Epidermal melanocyte (primary cell): ENCODE results near the gene CLCN2.

Source experiments
- DNase-seq: peaks from one replicate; pipeline ENCODE4 v3.0.0; 2011; ENCODE audit warnings: low spot score; ENCODE audit not compliant: insufficient read length

The CLCN2 gene

DNA sequence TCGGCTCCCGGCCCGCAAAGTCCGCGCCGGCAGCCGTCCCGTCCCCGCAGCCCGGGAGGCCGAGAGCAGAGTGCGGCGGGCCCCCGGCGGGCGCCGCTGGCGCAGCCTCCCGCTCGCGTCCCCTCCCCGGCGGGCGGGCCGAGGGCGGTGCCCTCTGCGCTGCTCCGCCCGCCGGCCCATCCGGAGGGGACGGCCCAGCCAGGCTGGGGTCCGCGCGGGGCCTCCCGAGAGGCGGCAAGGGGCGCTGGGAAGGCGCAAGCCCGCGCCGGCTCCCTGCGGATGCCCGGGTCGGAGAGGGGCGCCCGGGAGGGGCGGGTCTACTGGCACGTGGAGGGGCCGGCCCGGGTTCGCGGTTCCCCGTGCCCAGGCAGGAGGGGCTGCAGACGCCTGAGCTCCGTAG, at the start of gene CLCN2, which contains the start of gene POLR2H:
TSS of gene CLCN2 (minus strand) at position 74 of the 400 bp plus-strand sequence. CDS start 126 bp downstream, outside the sequence.
TSS of gene POLR2H (plus strand) at position 179 of the 400 bp plus-strand sequence. CDS start 1,783 bp downstream, outside the sequence.
- no peak for DNase-seq

DNA sequence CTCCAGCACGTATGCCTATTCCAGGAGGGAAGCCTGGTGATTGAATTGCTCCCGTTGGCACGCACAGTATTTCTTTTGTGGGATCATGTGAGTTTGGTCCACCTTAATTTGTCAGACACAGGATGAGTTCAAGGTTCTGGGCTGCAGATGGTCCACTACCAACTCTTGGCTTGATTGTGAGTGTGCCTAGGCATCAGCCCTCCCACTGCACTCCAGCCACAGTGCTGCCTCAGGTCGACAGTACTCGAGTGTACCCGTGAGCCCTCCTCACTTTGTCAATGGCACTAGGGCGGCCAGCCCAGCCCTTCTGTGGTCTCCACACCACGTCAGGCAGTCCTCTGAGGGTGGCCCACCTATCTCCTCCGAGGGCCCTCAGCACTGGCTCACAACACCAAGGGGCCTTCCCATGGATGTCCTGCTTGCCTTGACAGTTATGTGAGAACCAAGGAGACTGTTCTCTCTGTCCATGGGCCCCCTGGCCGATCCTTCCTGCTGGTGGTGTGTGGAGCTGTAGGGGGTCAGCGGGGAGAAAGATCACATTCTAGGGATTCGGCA, 48.6 kb upstream of the CLCN2 start:
- DNase-seq, result no peak

DNA sequence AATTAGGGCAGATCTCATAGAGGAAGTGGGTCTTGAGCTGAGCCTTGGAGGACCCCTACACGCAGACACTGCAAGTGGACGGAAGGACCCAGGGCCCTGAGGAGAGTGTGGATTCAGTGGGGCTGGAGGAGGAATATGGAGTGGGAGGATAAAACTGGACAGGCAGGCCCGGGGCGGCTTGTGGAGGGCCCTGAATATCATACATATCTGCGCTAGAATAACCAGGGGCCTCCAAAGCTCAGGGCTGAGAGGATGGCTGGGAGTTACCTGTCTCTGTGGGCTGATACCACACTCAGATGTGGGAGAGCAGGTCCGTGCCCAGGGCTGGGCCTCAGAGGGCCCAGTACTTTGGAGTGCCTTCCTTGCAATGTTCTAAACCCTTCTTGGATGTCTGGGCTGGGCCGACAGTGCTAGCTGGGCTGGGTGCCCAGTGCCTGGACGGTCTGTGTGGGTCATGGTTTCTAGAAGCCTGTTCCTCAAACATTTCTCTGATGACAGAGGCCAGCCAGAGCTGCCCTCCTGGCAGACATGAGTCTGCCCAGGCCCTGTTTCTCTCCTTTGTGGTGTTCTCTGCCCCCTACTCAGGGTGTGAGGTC, 48.0 kb upstream of the CLCN2 start:
- DNase-seq, result no peak

DNA sequence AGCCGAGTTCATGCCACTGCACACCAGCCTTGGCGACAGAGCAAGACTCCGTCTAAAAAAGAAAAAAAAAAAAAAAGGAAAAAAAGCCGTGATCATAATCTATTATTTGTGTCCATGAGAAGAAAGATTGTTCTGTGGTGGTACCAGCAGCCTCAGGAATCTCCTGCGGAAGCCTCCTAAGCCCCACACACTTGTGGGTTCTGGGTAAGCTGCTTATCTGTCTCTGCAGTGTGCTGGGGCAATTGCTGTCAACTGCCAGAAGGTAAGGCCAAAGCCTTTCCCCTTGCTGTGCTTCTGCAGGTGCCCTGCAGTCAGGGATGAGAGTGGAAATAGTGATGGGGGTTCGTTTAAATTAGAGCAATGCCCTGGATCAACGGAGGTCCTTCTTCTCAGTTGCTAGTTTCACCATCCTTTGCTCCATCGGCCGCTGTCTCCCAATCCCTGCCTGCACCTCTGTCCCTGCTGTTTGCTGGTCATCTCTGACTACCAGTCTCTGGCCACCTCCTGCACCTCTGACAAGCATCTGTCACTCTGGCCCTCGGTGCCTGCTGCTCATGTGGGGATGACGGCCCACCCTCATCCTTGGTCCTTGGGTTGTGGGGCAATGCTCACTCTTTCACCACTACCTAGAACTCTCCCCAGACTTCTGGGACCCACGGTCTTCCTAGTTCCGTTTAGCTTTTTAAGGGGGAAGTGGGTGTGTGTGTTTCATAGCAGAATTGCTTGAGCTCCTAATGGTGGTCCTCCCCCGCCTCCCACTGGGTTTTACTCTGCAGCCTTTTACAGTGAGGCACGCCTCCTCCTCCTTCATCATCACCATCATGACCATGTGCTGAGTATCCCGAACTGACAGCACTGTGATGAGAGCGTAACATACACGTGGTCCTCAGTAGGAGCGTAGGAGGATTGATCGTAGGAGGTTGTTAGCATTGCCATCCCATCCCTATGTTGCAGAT, 43.9 kb upstream of the CLCN2 start:
- no peak for DNase-seq

DNA sequence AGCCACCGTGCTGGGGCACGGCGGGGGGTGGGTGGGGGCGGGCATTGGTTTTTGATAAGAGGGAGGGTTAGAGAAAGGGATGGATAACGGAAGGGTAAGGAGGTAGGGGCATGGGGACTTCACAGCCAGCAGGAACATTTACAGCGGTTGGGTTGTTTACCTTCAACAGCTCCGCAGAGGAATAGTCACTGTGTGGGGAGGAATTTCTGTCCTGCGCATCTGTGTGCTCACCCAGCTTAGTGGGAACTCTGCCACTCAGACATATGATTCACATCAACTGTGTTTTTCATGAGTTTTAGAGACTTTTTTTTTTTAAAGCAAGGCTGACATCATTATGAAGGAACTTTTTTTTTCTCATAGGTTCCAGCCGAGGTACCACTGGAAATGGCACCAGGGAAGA, 38.0 kb upstream of the CLCN2 start:
- no peak for DNase-seq

DNA sequence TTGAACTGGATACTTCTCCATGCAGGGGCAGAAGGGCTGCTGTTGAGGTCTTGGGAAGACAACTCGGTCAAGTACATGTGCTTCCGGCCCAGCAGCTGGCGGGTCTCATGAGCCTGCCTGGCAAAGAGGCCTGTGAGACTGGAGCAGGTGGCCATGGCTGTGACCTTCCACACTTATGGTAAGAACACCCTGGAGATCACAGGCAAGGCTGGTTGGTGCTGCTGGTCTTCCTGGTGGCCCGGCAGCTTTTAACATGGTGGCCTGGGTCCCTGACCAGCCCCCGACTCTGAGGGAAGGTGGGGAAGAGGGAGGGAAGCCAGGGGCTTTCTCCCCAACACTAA, 33.9 kb upstream of the CLCN2 start:
- DNase-seq, result no peak

DNA sequence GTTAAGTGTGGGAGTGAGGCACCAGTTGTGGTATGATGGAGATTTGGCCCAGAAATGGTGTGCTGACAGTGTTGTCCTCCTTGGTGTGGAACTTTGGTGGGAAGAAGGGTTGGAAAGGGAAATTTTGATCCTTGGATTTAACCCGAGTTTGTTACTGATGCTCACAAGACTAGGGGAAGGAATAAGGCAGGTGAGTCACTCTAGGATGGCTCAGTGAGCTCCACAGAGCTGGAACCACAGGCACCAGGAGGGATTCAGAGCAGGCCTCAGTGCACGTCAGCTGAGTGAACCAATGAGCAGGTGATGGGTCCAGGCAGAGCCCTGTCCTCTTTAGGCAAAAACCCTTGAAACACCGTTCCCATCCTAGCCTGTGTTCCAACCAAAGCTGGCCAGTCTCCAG, 29.9 kb upstream of the CLCN2 start:
- DNase-seq, result no peak

DNA sequence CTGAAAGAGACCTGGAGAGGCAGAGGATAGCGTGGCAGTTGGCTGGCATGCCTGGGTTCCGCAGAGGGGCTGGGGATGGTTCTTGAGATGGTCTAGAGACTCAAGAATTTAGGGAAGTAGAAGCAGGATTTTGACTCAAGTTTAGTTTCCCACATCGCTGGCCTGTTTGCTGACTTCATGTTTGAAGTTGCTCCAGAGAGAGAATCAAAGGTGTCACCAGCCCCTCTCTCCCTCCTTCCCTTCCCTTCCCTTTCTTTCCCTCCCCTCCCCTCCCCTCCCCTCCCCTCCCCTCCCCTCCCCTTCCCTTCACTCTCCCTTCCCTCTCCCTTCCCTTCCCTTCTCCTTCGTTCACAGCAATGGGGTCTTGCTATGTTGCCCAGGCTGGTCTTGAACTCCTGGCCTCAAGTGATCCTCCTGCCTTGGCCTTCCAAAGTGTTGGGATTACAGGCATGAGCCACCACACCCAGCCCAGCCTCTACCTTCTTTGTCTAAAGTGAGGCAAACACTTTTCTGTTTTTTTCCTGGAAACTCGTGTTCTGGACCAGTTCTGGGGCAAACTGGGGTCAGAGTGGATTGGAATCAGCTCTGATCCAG, 28.6 kb upstream of the CLCN2 start:
- DNase-seq, result no peak

DNA sequence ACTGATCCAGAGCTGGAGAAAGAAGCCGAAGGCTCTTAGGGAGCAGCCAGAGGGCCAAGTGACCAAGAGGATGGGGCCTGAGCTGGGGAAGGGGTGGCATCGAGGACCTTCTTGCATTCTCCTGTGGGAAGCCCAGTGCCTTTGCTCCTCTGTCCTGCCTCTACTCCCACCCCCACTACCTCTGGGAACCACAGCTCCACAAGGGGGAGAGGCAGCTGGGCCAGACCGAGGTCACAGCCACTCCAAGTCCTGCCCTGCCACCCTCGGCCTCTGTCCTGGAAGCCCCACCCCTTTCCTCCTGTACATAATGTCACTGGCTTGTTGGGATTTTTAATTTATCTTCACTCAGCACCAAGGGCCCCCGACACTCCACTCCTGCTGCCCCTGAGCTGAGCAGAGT, 28.0 kb upstream of the CLCN2 start:
- DNase-seq, result no peak

DNA sequence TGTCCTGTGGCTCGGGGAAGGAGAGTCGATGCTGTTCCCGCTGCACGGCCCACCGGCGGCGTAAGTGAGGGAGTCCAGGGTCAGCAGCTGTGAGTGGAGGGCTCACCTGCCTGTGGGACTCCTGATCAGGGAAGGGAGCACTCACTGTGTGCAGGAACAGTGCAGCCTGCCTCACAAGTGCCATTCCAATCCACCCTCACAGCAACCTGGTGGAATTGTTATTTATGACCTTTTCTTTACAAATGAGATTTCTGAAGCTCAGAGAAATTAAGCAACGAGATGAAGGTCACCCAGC, 27.5 kb upstream of the CLCN2 start:
- no peak for DNase-seq

DNA sequence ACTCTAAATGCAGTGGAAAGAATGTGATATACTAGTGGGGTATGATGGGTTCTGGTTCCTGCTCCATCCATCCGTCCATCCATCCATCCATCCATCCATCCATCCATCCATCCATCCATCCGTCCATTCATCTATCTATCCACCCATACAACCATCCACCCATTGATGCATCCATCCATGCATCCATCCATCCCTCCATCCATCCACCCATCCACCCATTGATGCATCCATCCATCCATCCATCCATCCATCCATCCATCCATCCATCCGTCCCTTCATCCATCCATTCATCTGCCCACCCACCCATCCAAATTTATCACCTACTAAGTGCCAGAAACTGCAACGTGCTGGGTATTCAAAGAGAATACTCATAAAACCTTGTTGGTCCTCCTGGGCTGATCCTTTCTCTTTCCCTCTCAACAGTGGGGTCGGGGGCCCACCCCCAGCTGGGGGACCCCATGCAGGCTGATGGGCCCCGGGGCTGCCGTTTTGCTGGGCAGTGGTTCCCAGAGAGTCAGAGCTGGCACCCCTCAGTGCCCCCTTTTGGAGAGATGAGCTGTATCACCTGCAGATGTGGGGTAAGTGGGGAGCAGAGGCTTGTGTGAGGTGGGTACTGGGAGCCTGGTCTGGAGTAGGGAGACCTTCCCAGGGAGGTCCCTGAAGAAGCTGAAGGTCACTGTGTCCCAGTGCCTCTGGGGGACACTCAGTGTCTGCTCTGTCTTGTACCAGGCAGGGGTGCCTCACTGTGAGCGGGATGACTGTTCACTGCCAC, 26.9 kb upstream of the CLCN2 start:
- no peak for DNase-seq

DNA sequence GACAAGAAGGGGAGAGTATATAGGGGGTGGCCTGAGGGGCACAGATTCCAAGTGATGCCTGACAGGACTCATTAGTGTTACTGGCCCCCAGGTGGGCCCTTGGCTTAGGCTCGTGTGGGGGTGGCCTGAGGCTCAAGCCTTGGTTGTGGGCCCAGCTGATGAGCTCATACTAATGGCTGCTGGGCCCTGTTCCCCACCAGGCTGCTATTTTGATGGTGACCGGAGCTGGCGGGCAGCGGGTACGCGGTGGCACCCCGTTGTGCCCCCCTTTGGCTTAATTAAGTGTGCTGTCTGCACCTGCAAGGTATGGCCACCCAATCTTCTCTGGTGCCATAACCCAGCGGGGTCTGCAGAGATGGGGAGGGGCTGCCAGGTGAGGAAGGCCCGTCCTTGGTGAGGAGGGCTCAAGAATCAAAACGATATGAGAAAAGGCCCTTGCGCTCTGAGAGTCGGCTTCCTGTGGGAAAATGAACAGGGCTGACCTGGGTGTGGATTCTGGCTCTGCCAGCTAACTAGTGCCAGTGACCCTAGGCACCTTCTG, 25.8 kb upstream of the CLCN2 start:
- no peak for DNase-seq

DNA sequence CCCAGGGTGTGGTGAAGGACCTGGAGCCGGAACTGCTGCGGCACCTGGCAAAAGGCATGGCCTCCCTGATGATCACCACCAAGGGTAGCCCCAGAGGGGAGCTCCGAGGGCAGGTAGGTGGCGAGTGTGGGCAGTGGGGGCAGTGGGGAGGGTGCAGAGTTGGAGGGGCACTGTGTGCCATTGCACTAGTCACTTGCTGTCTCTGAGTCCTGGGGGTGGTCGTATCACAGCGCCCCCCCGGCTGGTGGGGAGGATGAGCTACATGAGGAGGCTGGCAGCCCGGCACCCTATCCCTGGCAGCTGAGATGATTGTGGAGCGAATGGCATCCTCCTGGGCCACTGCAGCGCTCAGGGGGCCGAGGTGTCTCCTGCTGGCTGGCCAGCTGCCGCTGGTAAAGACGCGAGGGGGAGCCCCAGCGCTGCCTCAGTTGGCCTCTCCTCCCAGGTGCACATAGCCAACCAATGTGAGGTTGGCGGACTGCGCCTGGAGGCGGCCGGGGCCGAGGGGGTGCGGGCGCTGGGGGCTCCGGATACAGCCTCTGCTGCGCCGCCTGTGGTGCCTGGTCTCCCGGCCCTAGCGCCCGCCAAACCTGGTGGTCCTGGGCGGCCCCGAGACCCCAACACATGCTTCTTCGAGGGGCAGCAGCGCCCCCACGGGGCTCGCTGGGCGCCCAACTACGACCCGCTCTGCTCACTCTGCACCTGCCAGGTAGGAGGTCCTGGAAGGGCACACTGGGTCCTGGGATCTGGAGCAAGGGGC, 24.8 kb upstream of the CLCN2 start:
- no peak for DNase-seq

DNA sequence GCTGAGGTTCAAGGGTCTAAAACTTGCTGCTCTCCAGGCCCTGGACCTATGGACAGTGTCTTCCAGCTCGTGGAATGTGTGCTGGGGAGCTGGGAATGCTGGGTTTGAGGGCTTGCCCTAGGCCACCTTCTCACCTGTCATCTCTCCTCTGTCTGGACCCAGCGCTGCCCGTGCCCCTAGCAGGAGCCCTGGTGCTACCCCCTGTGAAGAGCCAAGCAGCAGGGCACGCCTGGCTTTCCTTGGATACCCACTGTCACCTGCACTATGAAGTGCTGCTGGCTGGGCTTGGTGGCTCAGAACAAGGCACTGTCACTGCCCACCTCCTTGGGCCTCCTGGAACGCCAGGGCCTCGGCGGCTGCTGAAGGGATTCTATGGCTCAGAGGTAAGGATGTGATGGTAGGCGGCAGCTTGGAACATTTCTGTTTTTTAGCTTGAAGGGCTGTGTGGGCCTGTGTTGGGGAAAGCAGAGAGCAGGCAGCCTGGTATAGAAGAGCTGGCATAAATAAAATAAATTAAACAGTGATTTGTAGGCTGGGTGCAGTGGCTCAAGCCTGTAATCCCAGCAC, 23.5 kb upstream of the CLCN2 start:
- peak; percentile 7 for DNase-seq

DNA sequence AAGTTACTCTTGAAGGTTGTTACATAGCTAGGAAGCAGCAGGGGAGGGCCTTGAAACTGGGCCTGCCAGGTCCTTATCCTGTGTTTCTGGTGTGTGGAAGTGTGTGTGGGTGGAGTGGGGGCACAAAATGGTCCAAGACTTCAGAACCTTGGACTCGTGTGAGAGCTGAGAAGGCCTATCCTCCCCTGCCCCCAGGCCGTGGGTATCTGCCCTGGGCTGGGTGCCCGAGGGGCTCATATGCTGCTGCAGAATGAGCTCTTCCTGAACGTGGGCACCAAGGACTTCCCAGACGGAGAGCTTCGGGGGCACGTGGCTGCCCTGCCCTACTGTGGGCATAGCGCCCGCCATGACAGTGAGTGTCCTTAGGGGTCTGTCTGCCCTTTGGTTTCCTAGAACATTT, 22.9 kb upstream of the CLCN2 start:
- peak; percentile 12 for DNase-seq

DNA sequence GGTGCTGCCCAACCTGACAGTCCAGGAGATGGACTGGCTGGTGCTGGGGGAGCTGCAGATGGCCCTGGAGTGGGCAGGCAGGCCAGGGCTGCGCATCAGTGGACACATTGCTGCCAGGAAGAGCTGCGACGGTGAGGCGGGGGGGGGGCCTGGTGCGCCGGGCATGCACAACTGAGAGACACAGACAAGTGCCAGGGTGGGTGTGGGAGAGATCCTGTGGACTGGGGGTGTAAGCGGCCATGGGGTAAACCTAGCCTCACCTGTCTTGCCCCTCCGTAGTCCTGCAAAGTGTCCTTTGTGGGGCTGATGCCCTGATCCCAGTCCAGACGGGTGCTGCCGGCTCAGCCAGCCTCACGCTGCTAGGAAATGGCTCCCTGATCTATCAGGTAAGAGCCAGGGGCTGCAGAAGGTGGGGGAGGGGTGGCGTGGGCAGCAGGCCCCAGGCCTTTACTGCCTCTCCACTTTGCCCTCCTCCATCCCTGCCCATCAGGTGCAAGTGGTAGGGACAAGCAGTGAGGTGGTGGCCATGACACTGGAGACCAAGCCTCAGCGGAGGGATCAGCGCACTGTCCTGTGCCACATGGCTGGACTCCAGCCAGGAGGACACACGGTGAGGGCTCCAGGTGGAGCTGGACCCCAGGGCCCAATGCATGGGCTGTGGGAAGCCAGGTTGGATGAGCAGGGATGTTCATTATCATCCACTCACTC, 21.8 kb upstream of the CLCN2 start:
- no peak for DNase-seq

DNA sequence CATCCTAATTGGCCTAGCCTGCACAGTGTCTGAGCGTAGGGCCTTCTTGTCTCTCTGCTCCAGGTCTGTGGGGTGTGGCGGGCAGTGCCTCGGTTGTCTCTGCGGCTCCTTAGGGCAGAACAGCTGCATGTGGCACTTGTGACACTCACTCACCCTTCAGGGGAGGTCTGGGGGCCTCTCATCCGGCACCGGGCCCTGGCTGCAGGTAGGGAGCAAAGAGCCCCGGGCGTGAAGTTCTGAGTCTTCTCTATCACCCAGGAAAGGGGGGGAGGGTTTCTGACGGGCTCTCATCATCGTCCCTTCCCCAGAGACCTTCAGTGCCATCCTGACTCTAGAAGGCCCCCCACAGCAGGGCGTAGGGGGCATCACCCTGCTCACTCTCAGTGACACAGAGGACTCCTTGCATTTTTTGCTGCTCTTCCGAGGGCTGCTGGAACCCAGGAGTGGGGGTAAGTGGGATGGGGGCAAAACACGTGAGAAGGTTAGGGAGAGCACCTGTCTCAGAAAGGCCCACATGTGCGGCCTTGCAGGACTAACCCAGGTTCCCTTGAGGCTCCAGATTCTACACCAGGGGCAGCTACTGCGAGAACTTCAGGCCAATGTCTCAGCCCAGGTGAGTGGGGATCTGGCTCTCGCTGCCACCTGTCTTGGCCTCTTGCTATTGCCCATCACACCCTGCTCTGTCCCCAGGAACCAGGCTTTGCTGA, 21.1 kb upstream of the CLCN2 start:
- peak; percentile 11 for DNase-seq

DNA sequence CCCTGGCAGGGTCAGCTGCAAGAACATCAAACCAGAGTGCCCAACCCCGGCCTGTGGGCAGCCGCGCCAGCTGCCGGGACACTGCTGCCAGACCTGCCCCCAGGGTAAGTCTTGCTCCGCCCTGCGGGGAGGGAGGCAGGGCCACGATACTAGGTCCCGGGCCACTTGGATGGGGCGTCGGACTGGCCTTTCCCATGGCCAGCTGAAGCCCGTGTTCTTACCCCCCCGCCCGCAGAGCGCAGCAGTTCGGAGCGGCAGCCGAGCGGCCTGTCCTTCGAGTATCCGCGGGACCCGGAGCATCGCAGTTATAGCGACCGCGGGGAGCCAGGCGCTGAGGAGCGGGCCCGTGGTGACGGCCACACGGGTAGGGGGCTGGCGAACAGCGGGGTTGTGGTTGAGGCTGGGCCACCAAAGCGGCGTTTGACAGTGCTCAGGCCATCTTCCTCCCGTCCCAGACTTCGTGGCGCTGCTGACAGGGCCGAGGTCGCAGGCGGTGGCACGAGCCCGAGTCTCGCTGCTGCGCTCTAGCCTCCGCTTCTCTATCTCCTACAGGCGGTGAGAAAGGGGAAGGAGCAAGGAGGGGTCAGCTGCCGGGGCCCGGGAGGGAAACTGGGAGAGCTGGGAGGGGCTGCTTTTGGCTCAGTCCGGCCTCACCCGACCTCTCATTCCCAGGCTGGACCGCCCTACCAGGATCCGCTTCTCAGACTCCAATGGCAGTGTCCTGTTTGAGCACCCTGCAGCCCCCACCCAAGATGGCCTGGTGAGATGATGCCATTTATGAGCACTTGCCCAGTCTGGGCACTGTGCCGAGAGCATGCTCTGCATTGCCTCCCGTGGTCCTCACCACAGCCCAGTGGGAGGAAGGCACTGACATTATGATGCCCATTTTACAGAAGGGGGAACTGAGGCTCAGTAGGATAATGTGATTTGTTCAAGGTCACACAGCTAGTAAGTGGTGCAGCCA, 20.1 kb upstream of the CLCN2 start:
- no peak for DNase-seq
